GM13977 (cell line): ENCODE measurements around the gene TEX38.

Experiments
- DNase-seq: peaks from one replicate; pipeline ENCODE4 v3.0.0; 2012; ENCODE audit warnings: low spot score
- in situ Hi-C: fragments of 300-500 bp; cut with MboI; formaldehyde crosslinking; loops from one replicate; pipeline ENCODE4 v1.12.0; 2022; ENCODE audit warnings: low sequenced_read_pairs, low pct_unique_long_range_greater_than_20kb, mixed read lengths, inconsistent platforms; ENCODE audit not compliant: unreplicated experiment
- TF ChIP-seq, protein P1 (sequence below): IDR thresholded peaks from 2 replicates; pipeline ENCODE4 v1.5.1; 2012; ENCODE audit warnings: mild to moderate bottlenecking, control low read depth; ENCODE audit not compliant: insufficient read depth; ENCODE audit errors: extremely low read depth, missing control alignments

The TEX38 gene

DNA sequence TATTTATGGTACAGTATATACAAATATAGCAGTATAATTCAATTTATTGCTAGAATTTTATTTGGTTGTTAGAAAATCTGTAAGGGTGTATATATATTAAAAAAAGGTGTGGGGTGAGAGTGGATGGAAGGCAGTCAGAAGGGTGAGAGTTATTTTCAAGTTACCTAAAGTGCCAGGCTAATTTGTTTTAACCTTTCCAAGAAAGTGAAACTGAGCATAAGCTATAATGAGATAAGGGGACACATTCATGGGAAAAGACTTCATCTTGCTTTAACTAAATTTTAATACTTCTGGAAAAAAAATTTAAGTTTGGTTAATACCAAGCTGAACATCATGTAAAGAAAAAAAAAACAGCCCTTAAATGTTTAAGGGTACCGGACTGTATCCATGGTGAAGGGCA is 4.9 kb downstream of the TEX38 start:
- in situ Hi-C loops: no loop called here

DNA sequence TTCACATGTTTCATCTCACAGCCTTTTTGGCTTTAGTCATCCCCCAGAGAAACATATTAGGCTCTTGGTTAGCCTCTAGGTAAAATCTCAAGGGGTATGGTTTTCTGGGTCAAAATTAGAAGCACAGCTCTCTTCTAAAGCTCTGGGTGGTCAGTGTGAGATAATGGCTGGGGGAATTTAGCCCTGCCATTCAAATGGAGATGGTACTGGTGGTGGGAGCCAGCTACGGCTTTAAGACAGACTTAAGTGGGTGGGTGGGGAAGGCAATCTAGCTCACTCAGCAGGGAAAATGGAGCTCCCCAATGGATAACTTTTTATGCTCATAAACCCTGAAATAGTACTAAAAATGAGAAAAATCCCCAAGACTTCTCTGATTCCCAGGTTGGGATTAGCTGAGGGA is 5.7 kb downstream of the TEX38 start:
- TF ChIP-seq, protein P1, sequence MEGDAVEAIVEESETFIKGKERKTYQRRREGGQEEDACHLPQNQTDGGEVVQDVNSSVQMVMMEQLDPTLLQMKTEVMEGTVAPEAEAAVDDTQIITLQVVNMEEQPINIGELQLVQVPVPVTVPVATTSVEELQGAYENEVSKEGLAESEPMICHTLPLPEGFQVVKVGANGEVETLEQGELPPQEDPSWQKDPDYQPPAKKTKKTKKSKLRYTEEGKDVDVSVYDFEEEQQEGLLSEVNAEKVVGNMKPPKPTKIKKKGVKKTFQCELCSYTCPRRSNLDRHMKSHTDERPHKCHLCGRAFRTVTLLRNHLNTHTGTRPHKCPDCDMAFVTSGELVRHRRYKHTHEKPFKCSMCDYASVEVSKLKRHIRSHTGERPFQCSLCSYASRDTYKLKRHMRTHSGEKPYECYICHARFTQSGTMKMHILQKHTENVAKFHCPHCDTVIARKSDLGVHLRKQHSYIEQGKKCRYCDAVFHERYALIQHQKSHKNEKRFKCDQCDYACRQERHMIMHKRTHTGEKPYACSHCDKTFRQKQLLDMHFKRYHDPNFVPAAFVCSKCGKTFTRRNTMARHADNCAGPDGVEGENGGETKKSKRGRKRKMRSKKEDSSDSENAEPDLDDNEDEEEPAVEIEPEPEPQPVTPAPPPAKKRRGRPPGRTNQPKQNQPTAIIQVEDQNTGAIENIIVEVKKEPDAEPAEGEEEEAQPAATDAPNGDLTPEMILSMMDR: no peak
- in situ Hi-C loops: no loop called here
- DNase-seq: no peak

More for the DNA sequence above, 4.9 kb downstream of the TEX38 start:
- DNase-seq: no peak
- TF ChIP-seq, protein P1: no peak

DNA sequence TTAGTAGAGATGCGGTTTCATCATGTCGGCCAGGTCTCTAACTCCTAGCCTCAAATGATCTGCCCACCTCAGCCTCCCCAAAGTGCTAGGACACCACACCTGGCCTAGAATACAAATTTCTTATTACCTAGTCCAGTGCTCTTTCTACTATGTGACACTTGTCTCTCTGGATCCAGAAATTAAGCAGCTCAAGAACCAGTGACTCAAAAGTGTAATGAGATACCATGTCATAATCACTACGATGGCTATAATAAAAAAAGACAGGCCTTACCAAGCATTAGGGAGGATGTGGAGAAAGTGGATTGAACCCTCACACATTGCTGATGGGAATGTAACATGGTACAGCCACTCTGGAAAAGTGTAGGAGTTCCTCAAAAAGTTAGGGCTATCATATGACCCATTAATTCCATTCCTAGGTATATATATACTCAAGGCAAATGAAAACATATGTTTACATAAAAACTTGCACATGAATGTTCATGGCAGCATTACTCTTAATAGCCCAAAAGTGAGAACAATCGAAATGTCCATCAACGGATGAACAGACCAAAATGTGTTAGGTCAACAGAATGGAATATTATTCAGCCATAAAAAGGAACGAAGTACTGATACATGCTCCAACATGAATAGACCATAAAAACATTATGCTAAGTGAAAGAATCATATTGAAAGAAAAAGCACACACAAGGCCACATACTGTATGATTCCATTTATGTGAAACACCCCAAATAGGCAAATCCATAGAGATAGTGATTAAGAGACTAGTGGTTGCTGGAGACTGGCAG is 8.3 kb downstream of the TEX38 start:
- TF ChIP-seq, protein P1: no peak
- no peak for DNase-seq
- in situ Hi-C loops: no loop called here

DNA sequence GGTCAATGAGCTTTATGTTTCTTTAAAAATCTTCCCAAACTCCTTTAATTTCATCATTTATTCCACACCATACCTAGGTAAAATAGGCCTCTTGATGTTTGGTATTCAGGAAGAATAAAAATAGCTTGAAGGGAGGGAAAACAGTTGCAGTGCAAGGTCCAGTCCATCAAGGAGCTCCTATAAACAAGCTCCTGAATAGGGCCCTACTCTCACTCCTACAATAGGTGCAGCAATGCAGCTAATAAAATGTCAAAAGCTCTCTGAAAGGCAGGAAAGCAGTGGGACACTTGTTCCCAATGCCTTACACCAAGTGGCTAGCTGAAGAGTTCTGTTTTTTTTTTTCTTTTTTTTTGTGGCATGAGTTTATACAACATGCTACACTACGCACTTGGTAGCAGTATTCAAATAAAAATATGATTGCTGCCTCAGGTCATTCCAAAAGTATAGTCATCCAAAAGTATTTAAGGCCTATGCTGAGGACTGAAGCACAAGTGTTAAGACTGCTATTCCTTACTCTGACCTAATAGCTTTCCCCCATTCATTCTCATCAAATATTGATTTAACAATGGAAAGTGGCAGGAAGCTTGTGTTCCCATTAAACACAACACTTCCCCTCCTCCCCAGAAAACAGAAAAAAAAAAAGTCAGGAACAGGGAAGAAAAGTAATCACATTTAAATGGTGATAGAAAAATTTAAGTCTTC is 9.8 kb downstream of the TEX38 start:
- in situ Hi-C loops: no loop called here
- no peak for DNase-seq
- TF ChIP-seq, protein P1: no peak

DNA sequence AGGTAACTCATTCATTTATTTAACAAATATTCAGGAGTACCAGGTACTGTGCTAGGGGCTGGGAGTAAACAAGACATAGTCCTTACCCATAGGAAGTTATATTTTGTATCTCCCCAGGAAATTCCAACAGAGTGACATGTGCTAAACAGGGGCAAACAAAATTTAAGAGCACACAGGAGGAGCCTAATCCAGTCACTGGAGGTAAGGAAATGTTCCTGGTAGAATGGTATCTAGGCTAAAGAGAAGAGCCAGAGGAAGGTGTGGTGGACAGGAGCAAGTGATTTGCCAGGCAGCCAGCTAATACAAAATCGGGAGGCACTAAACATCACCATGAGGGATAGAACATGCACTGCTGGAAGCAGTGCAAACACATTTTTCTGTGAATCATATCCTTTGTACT is 10.4 kb downstream of the TEX38 start:
- in situ Hi-C loops: no loop called here
- no peak for DNase-seq
- TF ChIP-seq, protein P1: no peak

DNA sequence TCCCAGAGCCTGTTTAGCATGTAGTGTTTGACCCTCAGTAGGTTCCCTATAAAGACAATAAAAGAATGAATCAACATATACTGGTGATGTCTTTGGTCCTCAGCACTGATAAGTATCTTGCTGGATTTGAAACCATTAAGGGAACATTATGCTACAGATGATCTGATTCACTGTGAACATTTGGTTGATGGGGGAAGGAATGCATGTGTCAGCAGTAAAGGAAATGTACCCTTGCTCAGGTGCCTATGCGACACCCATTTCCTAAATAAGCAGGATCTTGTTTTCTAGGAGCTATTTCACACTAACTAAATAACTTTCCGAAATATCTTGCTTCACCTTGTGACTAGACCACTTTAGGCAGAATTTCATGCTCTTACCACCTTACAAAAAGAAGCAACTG is 13.0 kb downstream of the TEX38 start:
- no peak for DNase-seq
- TF ChIP-seq, protein P1: no peak
- in situ Hi-C loops: no loop called here
